Stimulated activated CD8-positive, alpha-beta memory T cell treated with anti-CD3 and anti-CD28 coated beads, Interleukin-12 subunit alpha, Interleukin-12 subunit beta, amount 100 ng/mL, for 1 hour (primary cell): ENCODE data around the gene GDPD3.

Source experiments
- DNase-seq: peaks from one replicate; pipeline ENCODE4 v3.0.0-alpha.2; 2020; ENCODE audit warnings: low read depth

The GDPD3 gene

DNA sequence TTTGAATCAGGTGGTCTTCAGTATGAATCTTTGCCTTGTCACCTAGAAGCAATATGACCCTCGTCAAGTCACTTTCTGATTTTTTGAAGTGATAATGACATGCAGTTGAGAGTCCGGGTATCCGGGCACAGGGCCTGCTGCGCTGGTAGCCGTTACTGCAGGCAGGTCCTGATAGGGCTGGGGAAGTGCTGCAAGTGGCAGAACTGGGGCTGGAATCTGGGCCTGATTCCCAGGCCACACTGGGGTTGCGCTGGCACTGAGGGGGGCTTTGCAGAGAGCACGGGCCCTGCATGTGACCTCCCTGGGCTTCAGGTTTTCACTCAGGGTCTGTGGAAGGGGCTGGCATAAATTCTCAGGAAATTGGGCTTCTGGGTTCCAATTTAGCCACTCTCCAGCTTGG, 34.6 kb downstream of the GDPD3 start:
- no peak for DNase-seq

DNA sequence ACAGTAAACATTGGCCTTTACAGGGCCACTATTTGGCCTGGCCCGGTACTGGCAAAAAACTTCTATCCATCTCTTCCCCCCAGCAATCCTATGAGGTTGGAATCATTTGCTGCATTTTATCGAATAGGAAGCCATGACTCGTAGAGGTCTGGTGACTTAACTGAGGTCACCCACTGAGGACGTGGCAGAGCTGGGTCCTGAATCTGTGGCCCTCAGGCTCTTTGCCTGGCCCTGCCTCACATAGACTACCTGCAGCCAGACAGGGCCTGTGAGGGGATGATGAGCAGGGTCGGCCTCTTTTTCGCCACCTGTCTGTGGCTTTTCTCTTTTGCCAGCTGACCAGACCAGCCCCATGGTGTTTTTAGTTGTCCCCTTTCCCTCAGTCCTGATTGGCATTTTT, 35.7 kb downstream of the GDPD3 start:
- DNase-seq, result no peak

- DNase-seq, result no peak
These were observed 37.0 kb downstream of the GDPD3 start for GRCh38 chr16:30076276-30076791.

GRCh38 chr16:30075503-30076275, 37.6 kb downstream of the GDPD3 start, which contains the start of gene PPP4C:
Gene PPP4C, plus strand, starts transcription at chr16:30075994. Its CDS starts 384 bp downstream, at chr16:30076378.
- DNase-seq, result peak; percentile 84

DNA sequence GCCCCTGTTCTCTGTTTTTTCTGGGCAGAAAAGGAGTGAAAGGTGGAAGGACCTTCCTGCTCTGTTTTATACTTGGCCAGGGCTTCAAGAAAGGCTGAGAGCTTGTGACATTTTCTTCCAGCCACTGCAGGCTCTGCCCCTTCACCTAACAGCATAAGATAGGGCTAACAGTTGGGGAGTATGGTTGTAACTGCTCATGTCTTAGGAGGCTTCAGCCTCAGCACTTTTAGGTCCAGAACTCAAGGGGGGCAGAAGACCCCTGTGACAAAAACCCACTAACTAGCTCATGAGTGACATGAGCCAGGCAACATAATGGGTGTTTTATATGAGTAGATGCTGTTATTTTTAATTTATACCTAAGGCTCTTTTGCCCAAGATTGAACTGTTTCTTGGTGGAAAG, 42.8 kb downstream of the GDPD3 start:
- no peak for DNase-seq

GRCh38 chr16:30069611-30070462, 43.5 kb downstream of the GDPD3 start:
- DNase-seq, result no peak

DNA sequence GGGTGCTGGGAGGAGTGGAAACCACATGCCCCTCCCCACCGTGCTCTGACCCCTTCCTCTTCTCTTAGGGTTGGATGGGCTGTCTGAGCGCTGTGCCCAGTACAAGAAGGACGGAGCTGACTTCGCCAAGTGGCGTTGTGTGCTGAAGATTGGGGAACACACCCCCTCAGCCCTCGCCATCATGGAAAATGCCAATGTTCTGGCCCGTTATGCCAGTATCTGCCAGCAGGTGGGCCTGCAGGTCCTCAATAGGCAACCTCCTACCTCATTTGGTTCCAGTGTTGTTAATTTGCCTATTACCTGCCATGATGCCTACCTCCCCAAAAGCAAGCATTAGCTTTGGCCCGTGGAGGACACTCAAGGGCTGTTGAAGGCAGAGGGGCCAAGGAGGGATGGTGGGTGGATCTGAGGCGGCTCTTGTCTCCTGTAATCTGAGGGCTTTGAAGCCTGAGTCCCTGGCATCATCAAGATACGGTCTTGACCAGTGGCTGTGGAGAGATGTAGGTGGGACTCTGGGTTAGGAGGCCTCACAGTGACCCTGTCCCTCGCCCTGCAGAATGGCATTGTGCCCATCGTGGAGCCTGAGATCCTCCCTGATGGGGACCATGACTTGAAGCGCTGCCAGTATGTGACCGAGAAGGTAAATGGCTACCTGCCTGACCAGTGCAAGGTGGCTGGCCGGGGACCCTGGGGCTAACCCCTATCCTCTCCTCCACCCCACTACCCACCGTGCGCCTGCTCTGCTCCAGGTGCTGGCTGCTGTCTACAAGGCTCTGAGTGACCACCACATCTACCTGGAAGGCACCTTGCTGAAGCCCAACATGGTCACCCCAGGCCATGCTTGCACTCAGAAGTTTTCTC, 44.4 kb downstream of the GDPD3 start:
- DNase-seq, result peak; percentile 38

- DNase-seq, result no peak
These were observed 45.0 kb downstream of the GDPD3 start for GRCh38 chr16:30068333-30068732.

DNA sequence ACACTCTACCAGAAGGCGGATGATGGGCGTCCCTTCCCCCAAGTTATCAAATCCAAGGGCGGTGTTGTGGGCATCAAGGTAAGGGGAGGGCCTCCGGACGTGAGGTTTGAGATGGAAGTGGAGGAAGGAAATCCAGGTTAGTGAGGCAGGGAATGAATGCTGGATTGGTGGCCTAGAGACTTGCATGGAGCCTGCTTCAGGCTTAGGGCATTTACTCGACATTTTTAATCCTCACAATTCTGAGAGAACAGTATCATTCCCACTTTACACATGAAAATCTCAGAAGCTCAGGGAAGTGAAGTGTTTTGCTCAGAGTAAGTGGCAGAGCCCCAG, 45.8 kb downstream of the GDPD3 start:
- no peak for DNase-seq

GRCh38 chr16:30066761-30067583, 46.4 kb downstream of the GDPD3 start:
- DNase-seq, result no peak

- DNase-seq, result no peak
These were observed 47.2 kb downstream of the GDPD3 start for GRCh38 chr16:30065943-30066760.

GRCh38 chr16:30065102-30065942, 48.0 kb downstream of the GDPD3 start, which contains the start of gene ALDOA:
Gene ALDOA, plus strand, starts transcription at chr16:30065760. Its CDS starts 1,138 bp downstream, at chr16:30066898.
- peak; percentile 91 for DNase-seq

DNA sequence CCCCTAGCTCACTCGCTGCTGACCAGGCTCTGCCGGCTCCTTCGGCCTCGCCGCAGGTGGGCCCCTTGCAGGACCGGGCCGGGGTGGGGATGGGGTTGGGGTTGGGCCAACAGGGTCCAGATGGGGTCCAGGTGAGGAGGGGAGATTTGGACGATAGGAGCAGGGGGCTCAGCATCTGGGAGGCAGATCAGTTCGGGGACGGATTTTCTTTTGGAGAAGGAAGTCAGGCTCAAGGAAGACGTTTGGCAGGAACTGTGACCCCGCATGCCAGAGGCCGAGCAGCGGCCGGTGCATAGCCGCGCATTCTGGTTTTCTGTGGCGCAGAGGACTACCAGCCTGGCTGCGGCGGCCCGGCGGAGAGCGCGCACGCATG, 48.6 kb downstream of the GDPD3 start:
- DNase-seq, result no peak

- DNase-seq, result peak; percentile 50
These were observed 49.2 kb downstream of the GDPD3 start for GRCh38 chr16:30063893-30064728.

DNA sequence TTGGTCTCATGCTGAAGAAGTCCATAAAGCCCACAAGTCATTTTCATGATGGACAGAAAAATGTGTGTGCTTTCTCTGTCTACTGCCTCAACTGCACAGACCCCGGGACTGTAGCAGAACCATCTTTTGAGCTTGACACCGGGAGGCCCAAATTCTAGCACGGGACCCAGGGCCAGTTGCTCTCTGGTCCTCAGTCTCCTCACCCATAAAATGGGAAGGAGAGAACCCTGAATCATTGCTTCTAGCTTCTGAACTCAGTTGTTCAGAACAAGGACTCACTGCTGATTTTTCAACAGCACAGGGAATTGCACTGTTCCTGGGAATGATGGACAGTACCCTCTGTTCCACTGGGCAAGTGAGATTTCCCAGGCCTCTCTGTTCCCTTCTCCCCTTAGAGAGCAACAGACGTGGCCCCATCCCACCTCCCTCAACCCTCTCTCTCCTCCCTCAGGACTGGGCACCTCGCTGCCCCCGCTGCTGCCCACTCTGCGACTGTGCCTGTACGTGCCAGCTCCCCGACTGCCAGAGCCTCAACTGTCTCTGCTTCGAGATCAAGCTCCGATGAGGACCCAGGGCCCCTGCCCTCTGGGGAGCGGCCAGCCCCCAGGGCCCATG, 50.0 kb downstream of the GDPD3 start:
- DNase-seq, result no peak

- DNase-seq, result no peak
These were observed 52.3 kb downstream of the GDPD3 start for GRCh38 chr16:30060836-30061554.

DNA sequence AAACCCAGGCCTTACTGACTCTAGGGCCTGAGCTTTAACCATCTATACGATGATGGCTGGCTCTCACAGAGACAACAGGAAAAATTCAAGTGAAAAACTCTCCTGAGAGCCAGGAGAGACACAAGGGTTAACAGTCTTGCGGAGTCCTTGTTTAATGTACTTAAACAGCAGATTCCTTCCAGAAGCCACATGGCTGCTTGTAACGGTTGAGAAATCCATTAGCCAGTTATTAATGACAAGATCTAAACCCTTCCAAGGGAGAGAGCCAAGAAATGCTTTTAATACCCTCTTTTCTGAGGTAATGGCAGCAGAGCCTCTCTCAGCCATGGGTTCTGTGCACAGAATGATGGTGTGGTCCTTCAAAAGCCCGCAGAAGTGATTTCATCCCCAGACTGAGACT, 53.0 kb downstream of the GDPD3 start:
- no peak for DNase-seq
